BJ (cell line): ENCODE results near the gene PLAC8. TPM values are rescaled to one million over a fixed set of nuclear protein-coding genes. Genes with fewer than 3 reads are reported as not detected.

Experiments
- CTCF ChIA-PET: fragments of 350-600 bp; formaldehyde crosslinking; extraction: SDS; loops from one replicate; lab custom pipeline; 2021; ENCODE audit warnings: antibody characterized with exemption, inconsistent platforms; lab: Yijun Ruan, JAX
- POLR2A ChIA-PET: fragments of 300-600 bp; sonication (Branson Sonifier 250); formaldehyde crosslinking; extraction: SDS; loops from one replicate; lab custom pipeline; 2021; ENCODE audit warnings: antibody characterized with exemption; lab: Charles Lee
- DNase-seq: peaks from one replicate; pipeline ENCODE4 v3.0.0-alpha.2; 2011; ENCODE audit warnings: low read depth
- H3K27me3 ChIP-seq: 2 replicates; pipeline ENCODE4 v1.6.0; 2011; ENCODE audit warnings: low read length; ENCODE audit not compliant: control insufficient read depth, insufficient read depth
- H3K36me3 ChIP-seq: 2 replicates; pipeline ENCODE4 v1.5.1; 2011; ENCODE audit warnings: low read length; ENCODE audit not compliant: control insufficient read depth, insufficient read depth
- H3K4me3 ChIP-seq: 2 replicates; pipeline ENCODE4 v1.5.1; 2011; ENCODE audit warnings: low read depth, mild to moderate bottlenecking, control low read depth, low read length
- CTCF ChIP-seq: IDR thresholded peaks from 2 replicates; pipeline ENCODE4 v1.5.1; 2011; ENCODE audit warnings: low read depth, mild to moderate bottlenecking, control low read depth, inconsistent platforms, low read length, moderate library complexity; ENCODE audit not compliant: insufficient read depth
- polyA plus RNA-seq: library from polyadenylated mRNA; depleted of rRNA; stranded (reverse); fragments of >200 nt; gene quantifications from 2 replicates; pipeline ENCODE4 v1.2.3, GENCODE V29; 2011

PLAC8 gene
- polyA plus RNA-seq, 1 experiment: 13.7 TPM

- Histone ChIP-seq H3K36me3 (no peaks in the 10 kb centered on the region), H3K27me3 (no peaks in the 10 kb centered on the region), H3K4me3 (no peak overlapping the region)
- DNase-seq: no peak
- ChIA-PET CTCF (no interaction called here), POLR2A (no interaction called here)
- no peak for TF ChIP-seq CTCF
These were observed 17.5 kb upstream of the PLAC8 start for GRCh38 chr4:83132065-83132464.

GRCh38 chr4:83129264-83129663 lies 14.7 kb upstream of the PLAC8 start:
- ChIA-PET CTCF (interaction anchor here (1.1 kb wide), 1 partner anchor 10 kb away, joined by 3 read pairs; no protein-coding TSS in a partner anchor), POLR2A (interaction anchor here (0.8 kb wide), 1 partner anchor 14 kb away, joined by 3 read pairs; no protein-coding TSS in a partner anchor)
- Histone ChIP-seq H3K27me3 (no peaks in the 10 kb centered on the region), H3K4me3 (no peak overlapping the region), H3K36me3 (no peaks in the 10 kb centered on the region)
- no peak for DNase-seq
- TF ChIP-seq CTCF: no peak

- TF ChIP-seq CTCF: no peak
- no peak overlapping the region for H3K4me3 ChIP-seq
- ChIA-PET CTCF (no interaction called here), POLR2A (interaction anchor here (0.5 to 0.8 kb wide), 2 partner anchors 10 to 13 kb away, joined by 3 to 5 read pairs; no protein-coding TSS in a partner anchor)
- no peaks in the 10 kb centered on the region for H3K27me3 ChIP-seq
- peak; percentile 83 for DNase-seq
- no peaks in the 10 kb centered on the region for H3K36me3 ChIP-seq
These were observed 13.9 kb upstream of the PLAC8 start for GRCh38 chr4:83128240-83128929.

- no peak for TF ChIP-seq CTCF
- DNase-seq: no peak
- Histone ChIP-seq H3K36me3 (no peaks in the 10 kb centered on the region), H3K4me3 (no peak overlapping the region), H3K27me3 (no peaks in the 10 kb centered on the region)
- POLR2A ChIA-PET: no interaction called here
- CTCF ChIA-PET: interaction anchor here (0.6 to 1.5 kb wide), 2 partner anchors 127 to 134 kb away, joined by 4 read pairs; no protein-coding TSS in a partner anchor
These were observed 11.2 kb upstream of the PLAC8 start for GRCh38 chr4:83125738-83126141.

- no peaks in the 10 kb centered on the region for H3K27me3 ChIP-seq
- TF ChIP-seq CTCF: no peak
- POLR2A ChIA-PET: no interaction called here
- H3K36me3 ChIP-seq: no peaks in the 10 kb centered on the region
- H3K4me3 ChIP-seq: no peak overlapping the region
- CTCF ChIA-PET: interaction anchor here (1.3 kb wide), 1 partner anchor 135 kb away, joined by 3 read pairs; no protein-coding TSS in a partner anchor
- DNase-seq: no peak
These were observed 9.7 kb upstream of the PLAC8 start for GRCh38 chr4:83124111-83124780.
